COR-L47 (cell line): ENCODE results near the gene KLHL29.

Experiments
- DNase-seq: peaks from one replicate; lab custom pipeline; 2025; lab: John Stamatoyannopoulos, UW

KLHL29 gene

DNA sequence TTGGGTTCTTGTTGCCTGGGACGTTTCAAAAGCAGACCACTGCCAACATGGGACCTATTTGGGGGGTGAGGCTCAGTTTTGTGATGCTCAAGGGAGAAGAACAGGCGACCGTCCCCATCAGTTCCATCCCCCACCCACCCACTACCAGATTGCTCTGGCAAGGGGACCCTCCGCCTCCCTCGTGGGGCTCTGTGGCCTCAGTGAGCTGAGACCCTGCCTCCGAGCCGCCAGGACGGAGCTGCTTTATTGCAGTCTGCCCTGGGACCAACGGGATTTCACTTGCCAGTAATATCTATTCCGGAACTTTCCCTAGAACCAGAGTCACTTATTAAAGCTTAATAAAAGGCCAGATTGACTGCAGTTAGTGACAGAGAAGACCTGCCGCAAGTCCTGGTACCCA lies 146.3 kb downstream of the KLHL29 start:
- no peak for DNase-seq

- DNase-seq = no peak
These were observed 146.9 kb downstream of the KLHL29 start for GRCh38 chr2:23531881-23532280.

- DNase-seq = peak; percentile 78
These were observed 147.7 kb downstream of the KLHL29 start for GRCh38 chr2:23532391-23533337.

DNA sequence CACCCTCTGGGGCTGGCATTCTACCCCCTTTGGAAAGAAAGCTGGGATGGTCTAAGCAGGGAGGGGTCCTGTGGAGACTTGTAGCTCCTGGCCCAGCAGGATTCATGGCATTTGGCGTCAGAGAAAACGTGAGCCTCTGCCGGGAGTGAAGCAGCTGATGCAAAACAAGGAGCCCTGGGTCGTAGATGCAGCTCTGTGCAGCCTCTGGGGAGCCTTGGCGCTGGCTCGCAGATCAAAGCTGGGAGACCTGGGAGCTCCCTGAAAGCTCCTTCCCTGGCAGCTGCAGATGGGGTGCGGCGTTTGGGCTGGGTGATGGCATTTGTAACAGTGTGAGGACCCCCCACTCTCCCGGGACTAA lies 148.3 kb downstream of the KLHL29 start:
- DNase-seq = peak; percentile 81

DNA sequence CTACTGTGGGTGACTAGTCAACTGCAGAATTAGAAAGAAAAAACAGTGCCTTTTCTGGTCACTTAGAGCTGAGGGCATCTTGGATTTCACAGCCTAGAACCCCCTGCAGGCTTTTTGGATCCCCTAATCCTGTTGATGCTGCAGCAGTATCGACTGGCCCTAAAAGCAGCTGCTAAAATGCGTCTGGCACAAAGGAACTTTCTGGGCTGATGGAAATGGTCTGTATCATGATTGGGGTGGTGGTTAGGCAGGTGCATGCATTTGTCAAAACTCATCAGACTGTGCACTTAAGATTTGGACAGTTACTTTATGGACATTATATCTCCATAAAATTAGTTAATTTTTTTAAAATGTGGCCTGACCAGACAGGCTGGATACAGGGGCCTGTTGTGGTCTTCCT lies 149.8 kb downstream of the KLHL29 start:
- DNase-seq = no peak

DNA sequence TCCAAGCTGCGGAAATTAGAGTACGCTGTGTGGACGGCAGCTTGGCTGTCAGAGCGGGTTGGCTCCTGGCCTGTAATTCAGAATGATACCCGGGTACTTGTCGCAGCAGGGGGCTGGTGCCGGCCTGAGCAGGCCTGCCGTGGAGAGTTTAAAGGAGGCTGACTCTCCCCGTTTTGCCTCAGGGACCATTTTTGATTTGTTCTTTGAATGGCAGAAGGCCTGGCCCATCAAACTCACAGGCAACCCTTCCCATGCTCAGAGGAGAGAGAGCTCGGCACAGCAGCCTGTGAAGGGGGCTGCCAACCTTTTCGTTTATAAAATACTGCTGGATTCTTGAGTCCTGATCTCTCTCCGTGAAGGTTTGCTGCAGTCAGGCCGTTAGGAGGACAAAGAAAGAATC lies 151.3 kb downstream of the KLHL29 start:
- no peak for DNase-seq

DNA sequence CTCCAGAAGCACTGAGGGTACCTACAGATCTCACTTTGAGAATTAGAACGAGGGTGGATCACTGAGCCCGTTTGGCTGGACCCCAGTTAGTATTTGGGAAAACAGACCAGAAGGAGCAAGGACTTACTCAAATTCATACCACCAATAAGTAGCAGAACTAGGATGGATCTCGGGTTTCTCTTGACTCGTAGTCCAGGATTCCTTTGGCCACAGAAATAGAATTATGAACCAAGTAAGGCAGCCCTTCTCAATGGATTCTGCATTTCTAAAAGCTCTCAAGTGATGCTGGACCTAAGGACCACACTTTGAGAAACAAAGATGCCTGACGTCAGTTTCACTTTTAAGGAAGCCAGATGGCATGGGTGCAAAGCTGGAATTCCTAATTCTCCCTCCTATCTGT lies 153.0 kb downstream of the KLHL29 start:
- DNase-seq = no peak

DNA sequence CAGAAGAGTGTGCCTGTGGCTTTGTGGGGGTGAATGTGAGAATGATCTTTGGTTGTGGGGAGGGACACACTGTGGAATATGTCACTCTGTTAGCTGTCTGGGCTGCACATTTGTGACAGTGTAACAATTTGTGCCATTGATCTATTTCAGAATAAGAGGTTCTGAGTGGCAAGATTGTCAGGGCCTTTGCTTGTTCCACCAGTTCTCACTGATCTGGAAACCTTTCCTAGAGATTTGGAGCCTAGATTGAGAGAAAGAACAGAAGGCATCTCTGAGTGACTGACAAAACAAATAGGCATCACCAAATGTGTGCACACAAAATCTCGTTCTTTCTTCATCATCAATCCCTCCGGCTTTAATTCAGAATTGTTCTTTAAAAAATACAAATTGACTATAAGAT lies 153.6 kb downstream of the KLHL29 start:
- no peak for DNase-seq

DNA sequence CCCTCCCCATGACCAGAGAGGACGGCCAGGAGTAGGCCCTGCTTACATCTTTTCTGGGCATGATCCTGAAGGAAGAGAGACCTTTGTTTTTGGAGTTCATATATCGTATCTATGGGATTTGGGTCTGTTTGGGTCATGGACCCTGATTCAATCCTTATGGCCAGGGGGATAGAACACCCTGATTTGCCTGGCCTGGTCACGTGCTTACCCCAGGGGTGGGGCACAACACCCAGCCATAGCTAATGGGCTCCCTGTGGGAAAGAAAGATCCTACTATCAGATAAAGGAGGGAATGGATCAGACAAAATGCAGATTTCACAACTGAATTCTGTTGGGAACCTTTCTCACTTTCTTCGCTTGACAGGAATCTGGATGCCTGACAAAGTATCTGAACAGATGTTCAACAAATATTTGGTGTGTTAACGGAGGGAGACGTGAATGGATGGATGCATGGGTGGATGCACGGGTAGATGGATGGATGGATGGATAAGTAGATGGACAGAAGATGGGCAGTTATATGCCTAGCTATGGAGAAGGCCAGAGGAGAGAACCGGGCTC lies 155.9 kb downstream of the KLHL29 start:
- no peak for DNase-seq

GRCh38 chr2:23541503-23542229 lies 156.7 kb downstream of the KLHL29 start:
- peak; percentile 70 for DNase-seq

GRCh38 chr2:23542230-23542789 lies 157.3 kb downstream of the KLHL29 start:
- no peak for DNase-seq

GRCh38 chr2:23543302-23543701 lies 158.3 kb downstream of the KLHL29 start:
- DNase-seq = no peak

DNA sequence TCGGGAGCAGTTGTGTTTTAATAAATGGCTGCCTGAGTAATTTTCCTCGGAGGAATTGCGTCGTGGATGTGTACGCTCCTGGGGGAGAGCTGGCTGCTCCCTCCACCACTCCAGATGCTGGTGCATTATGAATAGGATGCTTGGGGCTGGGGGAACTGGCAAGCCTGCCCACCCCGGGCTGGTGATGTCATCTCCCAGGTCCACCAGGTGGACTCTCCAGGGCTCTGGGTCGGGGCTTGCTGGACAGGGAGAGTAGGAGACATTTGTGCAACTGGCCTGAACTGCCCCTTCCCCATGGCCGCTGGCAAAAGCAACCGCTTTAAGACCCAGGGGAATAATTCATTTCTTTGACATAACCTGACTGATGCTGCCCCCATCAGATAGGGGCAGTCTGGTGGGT lies 158.7 kb downstream of the KLHL29 start:
- no peak for DNase-seq

DNA sequence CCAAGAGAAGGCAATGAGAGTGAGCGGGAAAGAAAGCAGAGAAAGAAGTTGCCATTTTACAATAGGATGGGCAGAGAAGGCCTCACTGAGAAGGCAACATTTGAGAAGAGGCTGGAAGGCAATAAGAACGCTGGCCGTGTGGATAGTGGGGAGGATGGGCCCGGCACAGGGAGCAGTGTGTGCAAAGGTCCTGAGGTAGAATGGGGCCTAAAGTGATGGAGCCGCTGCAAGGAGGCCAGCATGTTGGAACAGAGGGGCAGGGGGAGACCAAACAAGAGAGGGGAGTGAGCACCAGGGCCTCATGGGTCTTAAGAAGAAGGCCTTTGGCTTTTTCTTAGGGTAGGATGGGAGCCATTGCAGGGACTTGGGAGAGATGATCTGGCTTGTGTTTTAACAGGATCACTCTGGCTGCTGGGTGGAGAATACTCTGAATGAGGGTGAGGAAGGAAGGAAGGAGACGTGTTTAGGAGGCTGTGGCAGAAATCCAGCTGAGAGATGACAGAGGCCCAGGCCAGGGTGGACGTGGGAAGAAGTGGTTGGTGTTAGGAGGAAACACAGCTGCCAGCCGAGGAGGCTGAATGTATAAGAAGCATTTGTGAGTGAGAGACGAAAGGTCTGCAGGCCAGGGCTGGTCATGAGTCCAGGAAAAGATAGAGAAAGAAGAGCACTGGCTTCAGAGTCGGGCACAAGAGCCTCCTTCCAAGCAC lies 159.8 kb downstream of the KLHL29 start:
- DNase-seq = no peak

DNA sequence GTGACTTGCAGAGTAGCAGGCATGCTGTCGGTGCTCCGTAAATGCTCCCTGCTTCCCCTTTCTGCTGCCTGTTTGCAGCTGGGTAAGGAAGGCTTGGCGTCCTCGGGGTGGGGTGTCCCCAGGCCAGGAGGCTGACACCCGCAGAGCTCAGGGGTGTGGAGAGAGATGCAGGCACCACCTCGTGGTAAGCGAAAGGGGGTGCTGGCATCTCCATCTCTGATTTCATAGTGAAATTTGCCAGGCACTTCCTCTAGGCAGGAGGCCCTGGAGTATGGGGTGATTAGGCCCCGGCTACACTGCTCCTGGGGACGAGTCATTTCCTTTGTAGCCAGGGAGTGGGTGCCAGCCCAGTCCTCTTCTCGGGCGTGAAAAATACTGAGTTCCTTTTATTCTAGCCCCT lies 160.4 kb downstream of the KLHL29 start:
- DNase-seq = no peak

GRCh38 chr2:23545811-23546210 lies 160.8 kb downstream of the KLHL29 start:
- DNase-seq = no peak

- DNase-seq = no peak
These were observed 161.9 kb downstream of the KLHL29 start for GRCh38 chr2:23546913-23547312.

DNA sequence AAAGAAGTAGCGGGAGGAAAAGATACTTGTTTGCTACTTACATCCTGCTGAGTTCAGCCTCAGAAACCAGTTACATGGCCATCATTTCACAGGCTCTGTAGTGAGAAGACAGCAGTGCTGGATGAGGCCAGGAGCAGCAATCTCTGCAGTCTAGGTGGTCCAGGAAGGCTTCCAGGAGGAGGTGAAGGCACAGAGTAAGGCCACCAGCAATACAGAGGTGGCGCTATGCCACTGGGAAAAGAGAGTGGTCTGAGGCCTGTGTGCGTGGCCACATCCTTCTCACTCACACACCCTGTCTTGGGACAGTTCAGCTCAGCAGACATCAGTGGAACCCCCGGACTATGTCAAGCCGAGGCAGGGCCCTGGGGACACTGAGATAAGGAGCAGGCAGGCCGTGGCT lies 162.7 kb downstream of the KLHL29 start:
- no peak for DNase-seq

GRCh38 chr2:23548143-23548769 lies 163.3 kb downstream of the KLHL29 start:
- no peak for DNase-seq

- DNase-seq = peak; percentile 90
These were observed 164.1 kb downstream of the KLHL29 start for GRCh38 chr2:23549051-23549450.

GRCh38 chr2:23549821-23550530 lies 165.0 kb downstream of the KLHL29 start:
- peak; percentile 87 for DNase-seq
